ENCODE data around the gene ABCC6. TPM values are rescaled to one million over a fixed set of nuclear protein-coding genes. Genes with fewer than 3 reads are reported as not detected.

The ABCC6 gene
- total and polyA plus RNA-seq, 2 donors (not counting 3 experiments of a cell fraction or from before 2014, with no cell fraction given): 0.07 to 0.84 TPM

- peaks cover 19% of the 10 kb centered on the region for H3K4me1 ChIP-seq (ENCODE audit: control insufficient read depth, extremely low read depth, insufficient read depth, low read length)
- H3K4me3 ChIP-seq (replicated peaks in 1 of 3; ENCODE audit: insufficient read depth in 1 of 3, low read depth in 1 of 3, low read length in 3 of 3): no peak overlapping the region
- FAIRE-seq: no peak
- H3K4me2 ChIP-seq (ENCODE audit: insufficient read depth, low read length): no peak overlapping the region
- BruUV-seq (replicated peaks): no TSS peak
- H3K79me2 ChIP-seq (ENCODE audit: control insufficient read depth, insufficient read depth, low read length): peaks cover 4% of the 10 kb centered on the region
- ChIA-PET CTCF (interaction anchor here (0.6 to 1.2 kb wide), 3 partner anchors 236 to 303 kb away, joined by 3 to 4 read pairs (median 3); partner anchors contain the start of gene CEP20), POLR2A (no interaction called here)
- H4K20me1 ChIP-seq (replicated peaks; ENCODE audit: control insufficient read depth, extremely low read depth, insufficient read depth, low read length): no peaks in the 10 kb centered on the region
- H3K9me3 ChIP-seq (replicated peaks; ENCODE audit: control insufficient read depth, insufficient read depth, low read length): peaks cover 5% of the 10 kb centered on the region
- DNase-seq (ENCODE audit: low read depth, low spot score): no peak
- TF ChIP-seq FOS (IDR thresholded peaks at IDR 0.05; ENCODE audit: borderline replicate concordance, insufficient read depth, low read length): no peak
- TF ChIP-seq POLR2AphosphoS5 (IDR thresholded peaks at IDR 0.05; ENCODE audit: insufficient read depth, low read depth, low read length): no peak
- TF ChIP-seq POLR2A (IDR thresholded peaks at IDR 0.05; ENCODE audit: low read depth, low read length): no peak
- no peak for TF ChIP-seq CTCF (IDR thresholded peaks at IDR 0.05; ENCODE audit: extremely low read depth in 1 of 2, insufficient read depth in 1 of 2, low read depth in 1 of 2, low read length in 2 of 2)
- no peak for TF ChIP-seq GATA2 (IDR thresholded peaks at IDR 0.05; ENCODE audit: insufficient read depth, insufficient read length, low read depth, low read length)
- TF ChIP-seq MYC (IDR thresholded peaks at IDR 0.05; ENCODE audit: low read depth, low read length): no peak
- no peak for TF ChIP-seq MAX (IDR thresholded peaks at IDR 0.05; ENCODE audit: insufficient read depth, insufficient read length)
- TF ChIP-seq JUN (IDR thresholded peaks at IDR 0.05; ENCODE audit: borderline replicate concordance, insufficient read depth, insufficient read length, low read depth): no peak
- no peak for TF ChIP-seq EZH2 (IDR thresholded peaks at IDR 0.05; ENCODE audit: borderline replicate concordance, low read depth, low read length, severe bottlenecking)
- dilution Hi-C loops (cut with MboI; ENCODE audit: extremely low pct_ligation_motif_present, low sequenced_read_pairs) (no loop called here), intact Hi-C loops (cut with micrococcal nuclease) (loop anchor here (5.0 to 10.0 kb wide), 2 partner anchors 77 to 100 kb away; no protein-coding TSS in a partner anchor)
- H3K36me3 ChIP-seq (ENCODE audit: control insufficient read depth in 2 of 2, extremely low read depth in 1 of 2, insufficient read depth in 2 of 2, low read length in 2 of 2): peaks cover 9 to 19% of the 10 kb centered on the region in 2 experiments
- H3K9ac ChIP-seq (replicated peaks; ENCODE audit: extremely low read depth, insufficient read depth, low read length): no peak overlapping the region
- H3K9me1 ChIP-seq (replicated peaks; ENCODE audit: control insufficient read depth, extremely low read depth, insufficient read depth, low read length): no peaks in the 10 kb centered on the region
- no peaks in the 10 kb centered on the region for H3K27me3 ChIP-seq (ENCODE audit: control insufficient read depth in 2 of 2, insufficient read depth in 2 of 2, low read length in 2 of 2)
- no peak overlapping the region for H2AFZ ChIP-seq (ENCODE audit: low read depth, low read length)
- H3K27ac ChIP-seq (ENCODE audit: insufficient read depth, low read depth, low read length): no peak overlapping the region
Observed at GRCh38 chr16:16124438-16124837, 98.9 kb downstream of the ABCC6 start.

All from endothelial cell of umbilical vein (primary cell).